ACHN (cell line): ENCODE measurements around the gene UNK.

ENCODE experiments used
- DNase-seq: peaks from one replicate; pipeline ENCODE4 v3.0.0-alpha.2; 2015
- in situ Hi-C: cut with HindIII; loops from 2 replicates; pipeline ENCODE4 v1.10.0; 2017; ENCODE audit warnings: low sequenced_read_pairs, low pct_ligation_motif_present, low pct_unique_long_range_greater_than_20kb

UNK gene, protein sequence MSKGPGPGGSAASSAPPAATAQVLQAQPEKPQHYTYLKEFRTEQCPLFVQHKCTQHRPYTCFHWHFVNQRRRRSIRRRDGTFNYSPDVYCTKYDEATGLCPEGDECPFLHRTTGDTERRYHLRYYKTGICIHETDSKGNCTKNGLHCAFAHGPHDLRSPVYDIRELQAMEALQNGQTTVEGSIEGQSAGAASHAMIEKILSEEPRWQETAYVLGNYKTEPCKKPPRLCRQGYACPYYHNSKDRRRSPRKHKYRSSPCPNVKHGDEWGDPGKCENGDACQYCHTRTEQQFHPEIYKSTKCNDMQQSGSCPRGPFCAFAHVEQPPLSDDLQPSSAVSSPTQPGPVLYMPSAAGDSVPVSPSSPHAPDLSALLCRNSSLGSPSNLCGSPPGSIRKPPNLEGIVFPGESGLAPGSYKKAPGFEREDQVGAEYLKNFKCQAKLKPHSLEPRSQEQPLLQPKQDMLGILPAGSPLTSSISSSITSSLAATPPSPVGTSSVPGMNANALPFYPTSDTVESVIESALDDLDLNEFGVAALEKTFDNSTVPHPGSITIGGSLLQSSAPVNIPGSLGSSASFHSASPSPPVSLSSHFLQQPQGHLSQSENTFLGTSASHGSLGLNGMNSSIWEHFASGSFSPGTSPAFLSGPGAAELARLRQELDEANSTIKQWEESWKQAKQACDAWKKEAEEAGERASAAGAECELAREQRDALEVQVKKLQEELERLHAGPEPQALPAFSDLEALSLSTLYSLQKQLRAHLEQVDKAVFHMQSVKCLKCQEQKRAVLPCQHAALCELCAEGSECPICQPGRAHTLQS

DNA sequence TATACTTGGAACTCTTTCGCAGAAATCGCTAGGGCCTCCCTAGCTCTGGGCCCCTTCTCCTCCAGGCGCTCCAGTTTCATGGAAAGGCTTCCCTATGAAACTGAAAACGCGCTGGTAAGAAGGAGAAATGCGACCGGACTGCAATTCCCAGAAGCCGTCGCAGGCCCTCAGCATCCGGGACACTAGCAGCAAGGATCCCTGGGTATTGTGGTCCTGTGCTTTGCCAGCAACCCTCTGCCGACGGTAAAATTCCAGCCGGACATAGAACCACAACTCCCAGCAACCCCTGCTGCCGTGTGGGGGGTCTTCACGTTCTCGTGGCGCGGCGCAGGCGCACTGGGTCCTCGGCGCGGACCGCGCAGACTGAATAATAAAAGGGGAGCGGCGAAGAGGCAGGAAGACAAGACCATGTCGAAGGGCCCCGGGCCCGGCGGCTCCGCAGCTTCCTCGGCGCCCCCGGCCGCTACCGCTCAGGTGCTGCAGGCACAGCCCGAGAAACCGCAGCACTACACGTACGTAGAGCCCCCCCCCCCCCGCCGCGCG, at the start of gene UNK:
TSS of gene UNK (plus strand) at position 334 of the 543 bp plus-strand sequence. CDS start at position 409, 75 bp downstream.
- DNase-seq, result peak; percentile 99
- in situ Hi-C loops, result no loop called here

DNA sequence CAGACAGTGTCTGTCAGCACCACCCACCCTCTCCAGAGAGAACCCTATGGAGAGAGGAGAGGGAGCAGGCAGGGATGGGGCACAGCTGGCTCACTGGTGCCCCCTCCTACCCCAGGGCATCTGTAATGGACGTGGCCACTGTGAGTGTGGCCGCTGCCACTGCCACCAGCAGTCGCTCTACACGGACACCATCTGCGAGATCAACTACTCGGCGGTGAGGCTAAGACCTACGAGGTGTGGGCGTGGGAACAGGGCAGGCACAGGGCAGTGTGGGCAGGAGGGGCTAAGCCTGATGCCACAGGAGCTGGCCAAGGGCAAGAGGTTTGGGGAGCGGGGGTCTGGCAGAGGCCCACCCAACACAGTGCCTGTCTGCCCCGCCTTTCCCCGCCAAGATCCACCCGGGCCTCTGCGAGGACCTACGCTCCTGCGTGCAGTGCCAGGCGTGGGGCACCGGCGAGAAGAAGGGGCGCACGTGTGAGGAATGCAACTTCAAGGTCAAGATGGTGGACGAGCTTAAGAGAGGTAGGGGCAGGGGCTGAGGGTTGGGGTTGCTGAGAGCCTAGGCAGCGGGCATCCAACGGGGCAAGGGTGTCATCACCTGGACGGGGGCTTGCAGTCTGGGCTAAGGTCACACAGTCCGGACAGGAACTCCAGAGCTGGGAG, 48.3 kb upstream of the UNK start:
- no peak for DNase-seq
- in situ Hi-C loops, result no loop called here

DNA sequence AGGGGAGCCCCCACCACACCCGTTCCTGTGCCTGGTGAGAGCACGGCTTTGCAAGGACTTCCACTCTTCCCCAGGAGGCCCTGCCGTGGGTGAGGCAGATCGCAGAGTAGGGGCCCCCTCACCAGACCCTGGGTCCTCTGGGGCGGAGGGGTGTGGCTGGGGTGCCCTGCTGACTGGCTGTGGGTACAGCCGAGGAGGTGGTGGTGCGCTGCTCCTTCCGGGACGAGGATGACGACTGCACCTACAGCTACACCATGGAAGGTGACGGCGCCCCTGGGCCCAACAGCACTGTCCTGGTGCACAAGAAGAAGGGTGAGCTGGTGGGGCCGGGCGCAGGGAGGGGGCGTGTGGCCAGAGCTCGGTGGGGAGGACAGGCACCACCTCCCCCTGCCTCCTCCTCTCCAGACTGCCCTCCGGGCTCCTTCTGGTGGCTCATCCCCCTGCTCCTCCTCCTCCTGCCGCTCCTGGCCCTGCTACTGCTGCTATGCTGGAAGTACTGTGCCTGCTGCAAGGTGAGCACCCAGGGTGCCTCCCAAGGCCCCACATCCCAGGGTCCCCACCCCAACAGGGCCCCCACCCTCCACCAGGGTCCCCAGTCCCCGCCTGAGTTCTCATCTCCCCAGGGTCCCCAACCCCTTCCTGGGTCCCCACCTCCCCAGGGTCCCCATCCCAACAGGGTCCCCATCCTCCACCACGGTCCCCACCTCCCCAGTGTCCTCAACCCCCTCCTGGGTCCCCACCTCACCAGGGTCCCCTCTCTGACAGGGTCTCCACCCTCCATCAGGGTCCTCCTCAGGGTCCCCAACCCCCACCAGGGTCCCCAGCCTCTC, 47.3 kb upstream of the UNK start:
- in situ Hi-C loops, result no loop called here

DNA sequence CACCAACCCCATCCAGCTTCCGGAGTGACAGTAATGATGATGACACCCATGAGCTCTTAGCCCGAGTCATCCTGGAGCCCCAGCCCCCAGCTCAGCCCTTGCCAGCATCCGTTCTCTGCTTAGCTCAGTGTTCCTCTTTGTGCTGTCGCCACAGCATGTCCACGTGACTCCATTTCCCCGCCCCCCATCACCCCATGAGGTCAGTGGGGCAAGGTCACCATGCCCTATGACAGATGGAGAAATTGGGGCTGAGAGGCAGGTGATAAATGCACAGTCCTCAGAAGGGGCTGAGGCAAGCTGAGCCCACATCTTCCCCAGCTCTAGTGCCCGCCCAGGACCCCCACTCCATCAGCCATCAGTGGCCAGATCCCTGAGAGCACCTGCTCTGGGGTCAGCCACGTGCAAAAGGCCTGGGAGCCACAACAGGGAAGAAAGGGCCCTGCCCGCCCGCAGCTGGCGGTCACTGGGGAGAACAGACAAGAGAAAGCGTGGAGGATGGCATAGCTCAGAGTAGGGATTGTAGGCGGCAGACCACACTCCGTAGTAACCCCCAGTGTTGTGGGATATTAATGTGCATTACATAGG, 46.3 kb upstream of the UNK start:
- DNase-seq, result no peak
- in situ Hi-C loops, result no loop called here

More for the DNA sequence above, 47.3 kb upstream of the UNK start:
- no peak for DNase-seq

DNA sequence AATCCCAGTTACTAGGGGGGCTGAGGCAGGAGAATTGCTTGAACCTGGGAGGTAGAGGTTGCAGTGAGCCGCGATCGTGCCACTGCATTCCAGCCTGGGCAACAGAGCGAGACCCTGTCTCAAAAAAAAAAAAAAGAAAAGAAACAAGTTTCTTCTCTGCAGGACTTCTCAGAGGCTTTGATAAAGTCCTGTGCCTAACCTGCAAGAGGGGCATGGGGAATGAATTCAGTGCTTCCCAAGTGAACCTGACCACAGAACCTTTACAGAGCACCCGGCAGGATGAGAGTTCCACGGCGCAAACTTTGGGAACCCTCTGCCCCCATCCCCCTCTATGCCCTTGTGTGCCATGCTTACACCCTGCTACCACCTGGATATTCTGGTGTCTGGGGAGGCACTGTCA, 45.4 kb upstream of the UNK start:
- DNase-seq, result no peak
- in situ Hi-C loops, result no loop called here

DNA sequence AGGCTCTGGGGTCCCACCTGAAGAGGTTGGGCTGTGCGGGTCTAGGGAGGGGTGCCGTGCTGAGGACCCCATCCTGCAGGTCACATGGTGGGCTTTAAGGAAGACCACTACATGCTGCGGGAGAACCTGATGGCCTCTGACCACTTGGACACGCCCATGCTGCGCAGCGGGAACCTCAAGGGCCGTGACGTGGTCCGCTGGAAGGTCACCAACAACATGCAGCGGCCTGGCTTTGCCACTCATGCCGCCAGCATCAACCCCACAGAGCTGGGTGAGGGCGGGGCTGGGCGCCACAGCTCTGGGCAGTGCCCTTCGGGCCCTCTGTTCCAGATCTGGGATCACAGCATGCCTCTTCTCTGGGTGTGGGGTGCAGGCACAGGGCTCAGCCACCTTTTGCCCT, 44.8 kb upstream of the UNK start:
- in situ Hi-C loops, result loop anchor here (10.0 kb wide), 1 partner anchor 65 kb away; no protein-coding TSS in a partner anchor
- DNase-seq, result no peak

DNA sequence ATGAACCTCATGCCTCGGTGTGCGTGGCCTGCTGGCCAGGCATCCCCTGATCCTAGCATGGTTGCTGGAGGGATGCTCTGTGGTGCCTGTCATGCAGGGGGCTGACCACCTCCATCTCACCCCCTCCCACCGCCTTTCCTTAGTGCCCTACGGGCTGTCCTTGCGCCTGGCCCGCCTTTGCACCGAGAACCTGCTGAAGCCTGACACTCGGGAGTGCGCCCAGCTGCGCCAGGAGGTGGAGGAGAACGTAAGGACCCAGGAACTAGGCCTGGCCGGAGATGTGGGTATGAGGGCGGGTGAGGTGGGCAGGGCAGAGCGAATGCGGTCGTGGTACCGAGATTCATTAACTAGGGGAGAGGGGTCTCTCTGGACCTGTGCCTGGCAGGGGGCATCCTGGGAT, 44.4 kb upstream of the UNK start:
- DNase-seq, result no peak
- in situ Hi-C loops, result loop anchor here (10.0 kb wide), 1 partner anchor 65 kb away; no protein-coding TSS in a partner anchor

DNA sequence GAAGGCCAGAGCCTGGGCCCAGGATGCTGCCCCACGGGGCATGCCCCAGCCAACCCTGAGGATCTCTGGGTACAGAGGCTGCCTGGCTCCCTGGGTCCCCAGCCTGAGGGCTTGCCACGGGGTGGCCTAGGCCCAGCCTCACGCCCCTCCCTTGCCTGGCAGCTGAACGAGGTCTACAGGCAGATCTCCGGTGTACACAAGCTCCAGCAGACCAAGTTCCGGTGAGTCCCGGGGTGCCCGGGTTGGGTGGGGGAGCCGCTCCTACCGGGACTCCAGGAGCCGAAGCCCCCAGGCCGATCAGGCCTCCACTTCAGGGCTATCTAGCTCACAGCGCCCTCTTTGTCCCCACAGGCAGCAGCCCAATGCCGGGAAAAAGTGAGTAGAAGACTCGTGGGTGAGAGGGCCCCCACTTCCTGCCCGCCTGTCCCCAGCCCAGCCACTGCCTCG, 44.0 kb upstream of the UNK start:
- in situ Hi-C loops, result loop anchor here (10.0 kb wide), 1 partner anchor 66 kb away; no protein-coding TSS in a partner anchor
- no peak for DNase-seq

DNA sequence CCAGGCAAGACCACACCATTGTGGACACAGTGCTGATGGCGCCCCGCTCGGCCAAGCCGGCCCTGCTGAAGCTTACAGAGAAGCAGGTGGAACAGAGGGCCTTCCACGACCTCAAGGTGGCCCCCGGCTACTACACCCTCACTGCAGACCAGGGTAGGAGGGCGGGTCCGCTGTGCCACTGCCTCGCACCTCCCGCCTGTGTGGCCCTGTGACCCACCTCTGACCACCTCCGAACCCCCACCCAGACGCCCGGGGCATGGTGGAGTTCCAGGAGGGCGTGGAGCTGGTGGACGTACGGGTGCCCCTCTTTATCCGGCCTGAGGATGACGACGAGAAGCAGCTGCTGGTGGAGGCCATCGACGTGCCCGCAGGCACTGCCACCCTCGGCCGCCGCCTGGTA, 42.3 kb upstream of the UNK start:
- no peak for DNase-seq
- in situ Hi-C loops, result loop anchor here (10.0 kb wide), 1 partner anchor 68 kb away; no protein-coding TSS in a partner anchor

DNA sequence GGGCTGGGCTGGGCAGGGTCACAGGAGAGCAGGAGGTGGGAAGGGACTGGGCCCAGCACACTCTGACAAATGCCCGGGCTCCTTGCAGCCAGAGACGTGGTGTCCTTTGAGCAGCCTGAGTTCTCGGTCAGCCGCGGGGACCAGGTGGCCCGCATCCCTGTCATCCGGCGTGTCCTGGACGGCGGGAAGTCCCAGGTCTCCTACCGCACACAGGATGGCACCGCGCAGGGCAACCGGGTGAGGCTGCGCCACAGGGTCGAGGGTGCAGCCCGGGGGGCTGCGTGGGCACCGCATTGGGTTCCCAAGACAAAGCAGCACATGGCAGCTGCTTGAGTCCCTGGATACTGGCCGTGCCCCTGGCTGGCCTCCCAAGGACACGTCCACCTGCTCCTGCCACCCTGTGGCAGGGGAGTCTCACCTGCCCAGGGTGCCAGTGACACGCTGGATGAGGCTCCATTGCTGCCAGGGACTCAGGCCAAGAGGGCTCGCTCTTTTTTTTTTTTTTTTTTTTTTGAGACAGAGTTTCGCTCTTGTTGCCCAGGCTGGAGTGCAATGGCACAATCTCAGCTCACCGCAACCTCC, 40.9 kb upstream of the UNK start:
- DNase-seq, result no peak
- in situ Hi-C loops, result loop anchor here (10.0 kb wide), 1 partner anchor 69 kb away; no protein-coding TSS in a partner anchor

DNA sequence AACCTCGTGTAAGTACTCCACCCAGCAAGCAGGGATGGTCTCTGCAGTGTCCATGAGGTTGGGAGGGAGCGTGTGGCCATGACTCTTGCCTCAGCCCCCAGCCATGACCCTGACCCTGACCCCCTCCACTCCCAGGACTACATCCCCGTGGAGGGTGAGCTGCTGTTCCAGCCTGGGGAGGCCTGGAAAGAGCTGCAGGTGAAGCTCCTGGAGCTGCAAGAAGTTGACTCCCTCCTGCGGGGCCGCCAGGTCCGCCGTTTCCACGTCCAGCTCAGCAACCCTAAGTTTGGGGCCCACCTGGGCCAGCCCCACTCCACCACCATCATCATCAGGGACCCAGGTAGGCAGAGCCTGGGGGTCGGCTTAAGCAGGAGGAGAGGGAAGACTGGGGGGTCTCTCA, 35.9 kb upstream of the UNK start:
- DNase-seq, result no peak
- in situ Hi-C loops, result loop anchor here (10.0 kb wide), 1 partner anchor 74 kb away; no protein-coding TSS in a partner anchor

DNA sequence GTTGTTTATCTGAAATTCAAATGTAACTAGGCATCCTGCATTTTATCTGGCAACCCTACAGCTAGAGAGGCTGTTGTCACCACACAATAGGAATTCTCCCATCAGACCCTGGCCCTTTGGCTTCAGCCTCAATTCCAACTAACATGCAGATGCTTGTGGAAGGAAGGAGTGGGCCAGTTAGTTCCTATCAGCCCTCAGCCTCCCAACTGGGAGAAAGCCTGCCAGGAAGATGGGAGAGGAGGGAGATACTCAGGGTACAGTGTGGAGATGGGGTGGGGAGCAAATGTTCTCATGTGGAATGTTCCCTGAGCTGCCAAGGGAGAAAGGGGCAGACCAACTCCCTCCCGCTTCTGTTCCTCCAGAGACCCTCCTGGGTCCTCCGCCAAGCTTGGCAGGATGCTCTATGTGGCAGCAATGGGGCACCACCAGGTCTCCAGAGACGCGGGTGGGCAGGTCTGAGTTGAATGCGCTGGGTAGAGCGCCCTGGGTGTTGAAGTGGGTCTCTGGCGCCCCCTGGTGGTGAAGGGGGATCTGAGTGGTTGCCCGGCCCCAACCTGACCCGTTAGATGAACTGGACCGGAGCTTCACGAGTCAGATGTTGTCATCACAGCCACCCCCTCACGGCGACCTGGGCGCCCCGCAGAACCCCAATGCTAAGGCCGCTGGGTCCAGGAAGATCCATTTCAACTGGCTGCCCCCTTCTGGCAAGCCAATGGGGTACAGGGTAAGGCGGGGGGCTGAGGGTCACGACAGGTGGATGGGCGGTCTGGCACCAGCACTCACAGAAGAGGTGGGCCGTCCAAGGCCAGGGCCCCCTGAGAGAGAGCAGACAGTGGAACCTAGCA, 34.8 kb upstream of the UNK start:
- DNase-seq, result peak; percentile 74
- in situ Hi-C loops, result loop anchor here (10.0 kb wide), 1 partner anchor 75 kb away; no protein-coding TSS in a partner anchor

DNA sequence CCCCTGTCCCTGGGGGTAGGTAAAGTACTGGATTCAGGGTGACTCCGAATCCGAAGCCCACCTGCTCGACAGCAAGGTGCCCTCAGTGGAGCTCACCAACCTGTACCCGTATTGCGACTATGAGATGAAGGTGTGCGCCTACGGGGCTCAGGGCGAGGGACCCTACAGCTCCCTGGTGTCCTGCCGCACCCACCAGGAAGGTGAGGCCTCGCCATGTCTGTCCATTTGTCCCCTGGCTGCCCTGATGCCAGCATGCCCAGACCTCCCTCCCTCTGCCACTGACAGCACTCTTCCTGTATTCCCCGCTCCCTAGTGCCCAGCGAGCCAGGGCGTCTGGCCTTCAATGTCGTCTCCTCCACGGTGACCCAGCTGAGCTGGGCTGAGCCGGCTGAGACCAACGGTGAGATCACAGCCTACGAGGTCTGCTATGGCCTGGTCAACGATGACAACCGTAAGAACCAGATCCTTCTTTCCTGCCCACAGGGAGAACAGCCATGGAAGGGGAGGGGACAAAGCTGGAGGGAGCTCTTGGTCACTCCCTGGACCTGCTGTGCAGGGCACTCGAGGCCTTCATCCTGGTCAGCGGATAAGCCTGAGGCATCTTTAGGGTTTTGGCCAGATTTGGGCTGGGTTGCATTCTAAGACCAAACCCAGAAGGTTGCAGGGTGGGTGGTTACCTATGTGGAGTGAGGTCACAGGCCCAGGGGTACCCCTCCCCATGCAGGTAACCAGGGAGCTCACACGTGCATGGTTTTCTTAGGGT, 33.8 kb upstream of the UNK start:
- DNase-seq, result no peak
- in situ Hi-C loops, result no loop called here

DNA sequence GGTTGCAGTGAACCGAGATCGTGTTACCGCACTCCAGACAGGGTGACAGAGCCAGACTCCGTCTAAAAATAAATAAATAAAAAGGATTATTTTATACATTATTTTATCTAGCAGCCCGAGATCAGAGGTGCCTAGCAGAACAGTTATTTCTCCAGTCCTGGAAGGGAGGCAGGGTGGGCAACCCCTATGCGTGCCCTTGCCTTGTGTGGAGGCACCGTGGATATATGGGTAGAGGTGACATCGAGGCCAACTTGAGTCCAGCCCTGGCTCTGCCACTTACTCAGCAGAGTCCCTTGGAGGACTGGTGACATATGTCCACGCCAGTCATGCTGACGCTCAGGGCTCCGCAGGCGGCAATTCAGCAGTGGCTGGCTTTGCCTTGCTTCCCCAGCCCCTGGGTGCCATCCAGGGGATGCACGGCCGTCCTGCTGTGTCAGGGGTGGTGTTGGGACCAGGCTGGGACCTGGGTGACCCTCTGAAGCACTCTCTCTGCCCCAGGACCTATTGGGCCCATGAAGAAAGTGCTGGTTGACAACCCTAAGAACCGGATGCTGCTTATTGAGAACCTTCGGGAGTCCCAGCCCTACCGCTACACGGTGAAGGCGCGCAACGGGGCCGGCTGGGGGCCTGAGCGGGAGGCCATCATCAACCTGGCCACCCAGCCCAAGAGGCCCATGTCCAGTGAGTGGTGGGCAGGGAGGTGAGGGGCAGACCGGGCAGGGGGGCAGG, 32.8 kb upstream of the UNK start:
- no peak for DNase-seq
- in situ Hi-C loops, result no loop called here

DNA sequence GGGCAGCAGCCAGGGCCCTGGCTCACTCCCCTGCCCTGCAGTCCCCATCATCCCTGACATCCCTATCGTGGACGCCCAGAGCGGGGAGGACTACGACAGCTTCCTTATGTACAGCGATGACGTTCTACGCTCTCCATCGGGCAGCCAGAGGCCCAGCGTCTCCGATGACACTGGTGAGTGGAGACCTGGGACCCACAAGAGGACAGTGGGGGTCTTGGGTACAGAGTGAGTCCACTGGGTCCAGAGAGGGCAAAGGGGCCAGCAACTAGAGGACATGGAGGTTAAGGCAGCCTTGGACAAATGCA, 32.2 kb upstream of the UNK start:
- no peak for DNase-seq
- in situ Hi-C loops, result no loop called here
